HL-60 (cell line): ENCODE results near the gene BPIFB2.

Source experiments
- DNase-seq, 2 experiments: peaks; one replicate each; pipeline ENCODE4 v3.0.0-alpha.2; 2010 to 2020; ENCODE audit warnings: low read depth in 1 of 2, low spot score in 1 of 2
- H3K27ac ChIP-seq: fragments of 250-450 bp; sonication (Bioruptor Pico); replicated peaks from 2 replicates; pipeline ENCODE4 v1.5.1; 2020; ENCODE audit warnings: mild to moderate bottlenecking, moderate library complexity
- H3K27me3 ChIP-seq: fragments of 250-450 bp; sonication (Bioruptor Pico); 2 replicates; pipeline ENCODE4 v1.5.1; 2021; ENCODE audit warnings: mild to moderate bottlenecking, moderate library complexity; ENCODE audit not compliant: insufficient read depth, poor library complexity, severe bottlenecking
- H3K4me3 ChIP-seq: replicated peaks from 2 replicates; pipeline ENCODE4 v1.5.1; 2011; ENCODE audit warnings: mild to moderate bottlenecking, control low read depth, low read length; ENCODE audit not compliant: insufficient read depth
- CTCF ChIP-seq: IDR thresholded peaks from one replicate; pipeline ENCODE4 v1.5.1; 2011; ENCODE audit warnings: low read length, control low read depth, inconsistent platforms; ENCODE audit not compliant: insufficient read depth
- GABPA ChIP-seq: IDR thresholded peaks from 2 replicates; pipeline ENCODE4 v1.6.1; 2012; ENCODE audit warnings: low read depth
- POLR2AphosphoS5 ChIP-seq: IDR thresholded peaks from 2 replicates; pipeline ENCODE4 v1.6.1; 2012; ENCODE audit warnings: low read depth
- REST ChIP-seq: IDR thresholded peaks from 2 replicates; pipeline ENCODE4 v1.6.1; 2012; ENCODE audit warnings: low read depth; ENCODE audit not compliant: insufficient replicate concordance
- SPI1 ChIP-seq: IDR thresholded peaks from 2 replicates; pipeline ENCODE4 v1.6.1; 2012; ENCODE audit warnings: low read depth, mild to moderate bottlenecking, borderline replicate concordance

The BPIFB2 gene

GRCh38 chr20:32985596-32985995 is 21.9 kb upstream of the BPIFB2 start:
- DNase-seq, result no peak
- Histone ChIP-seq H3K27ac (no peak overlapping the region), H3K4me3 (no peak overlapping the region), H3K27me3 (no peaks in the 10 kb centered on the region)
- TF ChIP-seq REST, result no peak
- TF ChIP-seq CTCF, result no peak
- TF ChIP-seq SPI1, result no peak
- no peak for TF ChIP-seq POLR2AphosphoS5
- no peak for TF ChIP-seq GABPA

GRCh38 chr20:32986331-32986966 is 21.1 kb upstream of the BPIFB2 start:
- no peak overlapping the region for H3K27ac ChIP-seq
- DNase-seq, result no peak
- TF ChIP-seq SPI1 (no peak), POLR2AphosphoS5 (no peak), REST (no peak), GABPA (no peak), CTCF (no peak)
- no peak overlapping the region for H3K4me3 ChIP-seq
- H3K27me3 ChIP-seq, result no peaks in the 10 kb centered on the region

- no peaks in the 10 kb centered on the region for H3K27me3 ChIP-seq
- no peak for DNase-seq
- H3K27ac ChIP-seq, result no peak overlapping the region
- H3K4me3 ChIP-seq, result no peak overlapping the region
- no peak for TF ChIP-seq CTCF
- TF ChIP-seq GABPA, result no peak
- no peak for TF ChIP-seq SPI1
- no peak for TF ChIP-seq POLR2AphosphoS5
- no peak for TF ChIP-seq REST
These were observed 20.3 kb upstream of the BPIFB2 start for GRCh38 chr20:32987044-32987825.
